GM12872 (cell line): ENCODE data around the gene RPS6KA5.

Experiments used
- TF ChIP-seq, protein P1 (sequence below): IDR thresholded peaks from 3 replicates; pipeline ENCODE4 v1.5.1; 2011; ENCODE audit warnings: low read depth, mild to moderate bottlenecking, low read length, moderate library complexity; ENCODE audit not compliant: insufficient read depth

The RPS6KA5 gene

DNA sequence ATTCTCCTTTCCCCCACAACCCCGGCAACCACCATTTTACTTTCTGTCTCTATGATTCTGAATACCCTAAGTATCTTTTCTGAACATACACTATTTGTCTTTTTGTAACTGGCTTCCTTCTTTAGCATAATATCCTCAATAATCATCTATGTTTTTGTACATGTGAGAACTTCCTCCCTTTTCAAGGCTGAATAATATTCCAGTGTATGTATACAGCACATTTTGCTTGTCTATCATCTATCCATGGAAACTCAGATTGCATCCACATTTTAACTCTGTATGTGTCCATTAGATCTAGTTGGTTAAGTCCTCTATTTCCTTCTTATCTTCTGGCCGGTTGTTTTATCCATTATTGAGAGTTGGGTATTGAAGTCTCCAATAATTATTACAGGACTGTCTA is 180.2 kb downstream of the RPS6KA5 start:
- TF ChIP-seq, protein P1, sequence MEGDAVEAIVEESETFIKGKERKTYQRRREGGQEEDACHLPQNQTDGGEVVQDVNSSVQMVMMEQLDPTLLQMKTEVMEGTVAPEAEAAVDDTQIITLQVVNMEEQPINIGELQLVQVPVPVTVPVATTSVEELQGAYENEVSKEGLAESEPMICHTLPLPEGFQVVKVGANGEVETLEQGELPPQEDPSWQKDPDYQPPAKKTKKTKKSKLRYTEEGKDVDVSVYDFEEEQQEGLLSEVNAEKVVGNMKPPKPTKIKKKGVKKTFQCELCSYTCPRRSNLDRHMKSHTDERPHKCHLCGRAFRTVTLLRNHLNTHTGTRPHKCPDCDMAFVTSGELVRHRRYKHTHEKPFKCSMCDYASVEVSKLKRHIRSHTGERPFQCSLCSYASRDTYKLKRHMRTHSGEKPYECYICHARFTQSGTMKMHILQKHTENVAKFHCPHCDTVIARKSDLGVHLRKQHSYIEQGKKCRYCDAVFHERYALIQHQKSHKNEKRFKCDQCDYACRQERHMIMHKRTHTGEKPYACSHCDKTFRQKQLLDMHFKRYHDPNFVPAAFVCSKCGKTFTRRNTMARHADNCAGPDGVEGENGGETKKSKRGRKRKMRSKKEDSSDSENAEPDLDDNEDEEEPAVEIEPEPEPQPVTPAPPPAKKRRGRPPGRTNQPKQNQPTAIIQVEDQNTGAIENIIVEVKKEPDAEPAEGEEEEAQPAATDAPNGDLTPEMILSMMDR = no peak

- TF ChIP-seq, protein P1 = no peak
These were observed 185.8 kb downstream of the RPS6KA5 start for GRCh38 chr14:90874599-90874998.

GRCh38 chr14:90871605-90872233 is 188.7 kb downstream of the RPS6KA5 start:
- TF ChIP-seq, protein P1 = no peak

DNA sequence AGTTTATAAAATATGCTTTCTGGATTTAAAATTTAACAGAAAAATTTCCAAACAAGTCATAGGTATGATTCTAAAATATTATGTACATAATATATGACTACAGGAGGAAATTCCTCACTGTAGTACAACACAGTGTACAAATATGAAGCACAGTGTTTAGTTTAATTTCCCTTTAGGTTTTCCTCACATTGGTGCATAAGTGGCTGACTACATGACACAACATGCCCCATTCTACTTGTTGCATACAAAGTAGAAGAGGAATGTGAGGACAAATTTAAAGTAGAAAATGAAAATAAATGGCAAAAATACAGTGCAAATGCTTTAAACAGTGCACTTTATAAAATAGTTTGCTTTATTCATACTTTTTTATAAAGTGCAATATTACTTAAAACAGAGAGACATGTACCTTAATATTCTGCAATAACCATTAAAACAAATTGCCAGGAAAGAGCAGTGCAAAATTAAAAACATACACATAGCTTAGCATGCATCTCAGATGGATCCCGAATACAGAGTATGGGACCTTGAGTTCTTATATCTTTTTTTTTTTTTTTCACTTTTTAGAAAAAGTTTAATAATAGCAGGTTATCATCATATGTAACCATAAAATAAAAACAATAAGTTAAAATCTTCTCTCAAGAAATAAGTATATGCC is 189.4 kb downstream of the RPS6KA5 start:
- TF ChIP-seq, protein P1 = no peak

DNA sequence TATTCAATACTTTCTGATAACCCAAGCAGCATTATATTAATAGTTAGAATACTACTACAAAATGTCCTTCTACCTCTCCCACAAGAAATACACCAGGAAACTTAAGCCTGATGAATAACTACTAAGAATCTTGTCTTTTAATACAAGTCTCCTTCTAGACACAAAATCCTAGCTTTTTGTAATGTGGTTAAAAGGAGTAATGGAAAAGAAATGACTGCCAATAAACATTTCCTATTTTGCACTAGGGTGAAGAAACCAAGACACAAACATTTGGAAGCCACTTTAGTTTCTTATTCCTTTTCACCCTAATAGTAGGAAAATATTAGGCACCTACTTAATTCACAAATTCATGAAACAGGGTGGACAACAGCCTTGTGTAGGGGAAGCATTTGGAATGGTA is 192.9 kb downstream of the RPS6KA5 start:
- TF ChIP-seq, protein P1 = no peak

GRCh38 chr14:90866833-90867232 is 193.6 kb downstream of the RPS6KA5 start:
- TF ChIP-seq, protein P1 = no peak

DNA sequence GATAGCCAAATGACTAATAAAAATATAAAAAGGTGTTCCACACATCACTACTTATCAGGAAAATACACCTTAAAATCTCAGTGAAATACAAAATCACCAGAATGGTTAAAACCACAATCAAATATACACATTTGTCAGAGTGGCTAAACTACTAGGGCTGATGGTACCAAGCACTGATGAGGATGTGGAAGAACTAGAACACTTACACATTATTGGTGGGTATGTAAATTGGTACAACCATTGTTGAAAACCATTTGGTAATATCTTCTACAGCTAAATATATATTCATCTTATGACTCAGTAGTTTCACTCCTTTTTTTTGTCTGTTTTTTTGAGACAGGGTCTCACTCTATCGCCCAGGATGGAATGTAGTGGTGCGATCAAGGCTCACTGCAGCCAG is 195.7 kb downstream of the RPS6KA5 start:
- TF ChIP-seq, protein P1 = no peak
